HCT116 (cell line): ENCODE measurements around the gene DNAJC18.
"Not testable (repeated sequence)": the region's sequence is repeated elsewhere in the genome, so short reads cannot be mapped to it uniquely, and the experiment has no call there.

Experiments used
- EGR1 ChIP-seq: IDR thresholded peaks from 2 replicates; pipeline ENCODE4 v1.6.1; 2012; ENCODE audit warnings: low read depth
- EZH2 ChIP-seq: fragments of 200-600 bp; sonication (generic); IDR thresholded peaks from 2 replicates; pipeline ENCODE4 v1.6.1; 2017; ENCODE audit warnings: antibody characterized with exemption, mixed run types
- POLR2A ChIP-seq: IDR thresholded peaks from 2 replicates; pipeline ENCODE4 v1.7.0; 2011; ENCODE audit warnings: borderline replicate concordance; ENCODE audit not compliant: insufficient read depth, insufficient read length; ENCODE audit errors: extremely low read depth
- TF ChIP-seq, protein P1 (sequence below), 3 experiments: fragments of 200-600 bp in 1 of 3; sonication (generic) in 1 of 3; IDR thresholded peaks in 2 of 3; conservative IDR thresholded peaks in 1 of 3; 2 replicates each; pipeline ENCODE4 v1.5.1; 2012 to 2017; ENCODE audit warnings: low read depth in 2 of 3, low read length in 2 of 3, antibody characterized with exemption in 1 of 3, borderline replicate concordance in 1 of 3, control low read depth in 1 of 3, mild to moderate bottlenecking in 1 of 3, mixed read lengths in 1 of 3, mixed run types in 1 of 3, moderate library complexity in 1 of 3; ENCODE audit not compliant: insufficient read depth in 1 of 3

GRCh38 chr5:139386956-139387355 is 52.4 kb downstream of the DNAJC18 start:
- TF ChIP-seq, protein P1, sequence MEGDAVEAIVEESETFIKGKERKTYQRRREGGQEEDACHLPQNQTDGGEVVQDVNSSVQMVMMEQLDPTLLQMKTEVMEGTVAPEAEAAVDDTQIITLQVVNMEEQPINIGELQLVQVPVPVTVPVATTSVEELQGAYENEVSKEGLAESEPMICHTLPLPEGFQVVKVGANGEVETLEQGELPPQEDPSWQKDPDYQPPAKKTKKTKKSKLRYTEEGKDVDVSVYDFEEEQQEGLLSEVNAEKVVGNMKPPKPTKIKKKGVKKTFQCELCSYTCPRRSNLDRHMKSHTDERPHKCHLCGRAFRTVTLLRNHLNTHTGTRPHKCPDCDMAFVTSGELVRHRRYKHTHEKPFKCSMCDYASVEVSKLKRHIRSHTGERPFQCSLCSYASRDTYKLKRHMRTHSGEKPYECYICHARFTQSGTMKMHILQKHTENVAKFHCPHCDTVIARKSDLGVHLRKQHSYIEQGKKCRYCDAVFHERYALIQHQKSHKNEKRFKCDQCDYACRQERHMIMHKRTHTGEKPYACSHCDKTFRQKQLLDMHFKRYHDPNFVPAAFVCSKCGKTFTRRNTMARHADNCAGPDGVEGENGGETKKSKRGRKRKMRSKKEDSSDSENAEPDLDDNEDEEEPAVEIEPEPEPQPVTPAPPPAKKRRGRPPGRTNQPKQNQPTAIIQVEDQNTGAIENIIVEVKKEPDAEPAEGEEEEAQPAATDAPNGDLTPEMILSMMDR (IDR thresholded peaks at IDR 0.05 in 2 of 3, conservative IDR thresholded peaks at IDR 0.05 in 1 of 3; ENCODE audit: borderline replicate concordance in 1 of 3, insufficient read depth in 1 of 3, low read depth in 2 of 3, low read length in 2 of 3), result not testable (repeated sequence)
- TF ChIP-seq POLR2A, EGR1, EZH2: not testable (repeated sequence)
